GM18520 (cell line): ENCODE measurements around the gene FARP2.
"Not testable (repeated sequence)": the region's sequence is repeated elsewhere in the genome, so short reads cannot be mapped to it uniquely, and the experiment has no call there.

ENCODE experiments used
- ATAC-seq: cut with Tn5 transposase; IDR thresholded peaks from one replicate; pipeline ENCODE4 v1.9.1; 2021; ENCODE audit not compliant: unreplicated experiment

Gene FARP2

DNA sequence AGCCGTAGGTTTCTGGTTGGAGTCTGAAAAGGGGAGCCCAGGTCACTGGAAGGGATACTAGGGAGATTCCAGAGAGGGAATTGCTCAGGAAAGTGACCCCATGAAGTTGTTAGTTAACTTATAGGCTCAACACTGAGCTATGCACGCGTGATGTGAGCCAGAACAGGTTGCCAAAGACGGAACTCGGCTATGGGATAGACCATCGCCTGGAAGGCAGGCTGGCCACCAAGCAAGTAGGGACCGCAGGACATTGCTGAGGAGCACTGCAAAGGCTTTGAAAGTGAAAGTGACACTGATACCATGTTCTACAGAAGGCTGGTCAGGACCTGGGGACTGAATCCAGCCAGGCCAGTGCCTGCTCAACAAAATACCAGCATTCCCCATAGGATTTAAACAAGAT lies 7.3 kb downstream of the FARP2 start:
- no peak for ATAC-seq

DNA sequence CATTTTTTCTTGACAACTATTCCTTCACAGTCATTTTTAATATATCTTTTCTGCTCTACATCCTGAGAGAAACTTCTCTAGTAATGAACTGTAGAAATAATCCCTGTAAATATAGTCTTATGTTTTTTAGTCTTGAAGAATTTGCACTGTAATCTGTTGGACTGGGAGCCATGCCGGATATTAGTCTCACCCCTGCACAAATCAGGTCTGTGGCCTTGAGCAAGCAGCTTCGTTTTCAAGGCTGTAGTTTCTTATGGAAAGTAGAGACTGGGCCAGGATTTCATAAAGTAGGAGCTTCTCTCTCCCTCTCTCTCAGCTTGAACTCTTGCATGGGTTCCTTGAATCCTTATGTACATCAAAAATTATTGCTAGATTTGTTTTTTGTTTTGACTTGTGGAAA lies 8.7 kb downstream of the FARP2 start:
- ATAC-seq, result no peak

DNA sequence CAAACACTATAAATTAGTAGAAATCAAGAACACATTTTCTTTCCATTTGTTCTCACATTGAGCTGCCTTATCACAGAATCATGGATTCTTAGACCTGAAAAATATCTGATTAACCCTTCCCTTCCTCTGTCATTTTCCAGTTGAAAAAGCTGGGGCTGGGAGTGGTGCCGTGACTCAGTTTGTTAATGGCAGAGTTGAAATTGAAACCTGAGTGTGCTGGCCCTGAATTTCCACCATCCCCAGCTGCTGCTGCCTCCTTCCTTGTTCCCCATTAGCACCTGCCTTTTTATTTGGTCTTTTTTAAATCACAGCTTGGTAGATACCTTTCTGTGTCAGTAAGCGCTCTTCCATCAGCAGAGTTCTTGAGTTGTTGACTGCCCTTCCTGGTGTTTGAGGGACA lies 10.6 kb downstream of the FARP2 start:
- ATAC-seq, result no peak

GRCh38 chr2:241368643-241369042 lies 12.6 kb downstream of the FARP2 start:
- no peak for ATAC-seq

- no peak for ATAC-seq
These were observed 16.4 kb downstream of the FARP2 start for GRCh38 chr2:241372361-241372992.

- ATAC-seq, result no peak
These were observed 17.4 kb downstream of the FARP2 start for GRCh38 chr2:241373446-241373845.

DNA sequence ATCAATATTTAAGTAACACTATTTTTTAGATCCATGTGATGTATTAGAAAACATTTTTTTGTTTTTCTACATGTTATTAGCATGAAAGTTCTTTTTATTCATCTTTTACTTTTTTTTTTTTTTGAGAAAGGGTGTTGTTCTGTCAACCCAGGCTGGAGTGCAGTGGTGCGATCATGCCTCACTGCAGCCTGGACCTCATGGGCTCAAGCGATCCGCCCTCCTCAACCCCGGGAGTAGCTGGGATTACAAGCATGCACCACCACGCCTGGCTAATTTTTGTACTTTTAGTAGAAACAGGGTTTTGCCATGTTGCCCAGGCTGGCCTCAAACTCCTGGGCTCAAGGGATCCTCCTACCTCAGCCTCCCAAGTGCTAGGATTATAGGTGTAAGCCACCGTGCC lies 17.8 kb downstream of the FARP2 start:
- ATAC-seq, result not testable (repeated sequence)

GRCh38 chr2:241375300-241375699 lies 19.2 kb downstream of the FARP2 start:
- ATAC-seq, result no peak

DNA sequence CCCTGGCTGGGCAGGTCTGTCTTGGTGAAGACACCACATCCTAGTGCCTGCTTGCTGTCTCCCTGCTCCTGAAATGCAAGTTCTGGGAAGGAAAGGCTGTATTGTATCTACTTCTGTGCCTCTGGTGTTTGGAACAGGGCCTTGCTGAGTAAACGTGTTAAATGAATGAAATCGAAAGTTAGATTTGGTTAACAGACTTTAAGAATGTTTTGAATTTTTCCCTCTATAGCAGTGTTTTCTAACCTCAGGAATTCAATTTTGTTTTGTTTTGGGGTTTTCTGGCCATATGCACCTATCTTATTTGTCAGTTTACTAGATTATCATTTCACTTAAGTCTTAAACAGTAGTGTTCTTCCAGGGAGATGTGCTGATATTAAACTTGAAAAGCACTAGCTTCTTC lies 20.7 kb downstream of the FARP2 start:
- ATAC-seq, result no peak

DNA sequence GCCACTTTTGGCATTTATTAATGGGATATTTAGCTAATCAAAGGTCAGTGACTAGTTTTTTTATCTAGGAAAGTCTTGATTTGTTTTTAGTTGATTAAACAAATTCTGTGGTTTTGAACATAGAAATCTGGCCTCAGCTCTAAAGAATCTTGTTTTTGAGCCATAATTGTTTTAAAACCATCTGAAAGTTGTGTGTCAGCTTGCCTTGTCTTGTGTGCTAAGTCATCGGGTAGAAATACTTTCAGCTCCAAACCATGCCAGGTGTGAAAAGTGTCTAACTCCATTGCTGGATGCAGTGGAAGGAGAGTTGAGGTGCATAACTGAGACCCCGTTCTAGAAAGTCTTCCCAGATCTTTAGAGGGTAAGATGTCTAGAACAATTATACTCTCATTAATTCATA lies 22.7 kb downstream of the FARP2 start:
- ATAC-seq, result no peak

- ATAC-seq, result no peak
These were observed 23.7 kb downstream of the FARP2 start for GRCh38 chr2:241379481-241380480.

- ATAC-seq, result no peak
These were observed 25.8 kb downstream of the FARP2 start for GRCh38 chr2:241381872-241382271.

DNA sequence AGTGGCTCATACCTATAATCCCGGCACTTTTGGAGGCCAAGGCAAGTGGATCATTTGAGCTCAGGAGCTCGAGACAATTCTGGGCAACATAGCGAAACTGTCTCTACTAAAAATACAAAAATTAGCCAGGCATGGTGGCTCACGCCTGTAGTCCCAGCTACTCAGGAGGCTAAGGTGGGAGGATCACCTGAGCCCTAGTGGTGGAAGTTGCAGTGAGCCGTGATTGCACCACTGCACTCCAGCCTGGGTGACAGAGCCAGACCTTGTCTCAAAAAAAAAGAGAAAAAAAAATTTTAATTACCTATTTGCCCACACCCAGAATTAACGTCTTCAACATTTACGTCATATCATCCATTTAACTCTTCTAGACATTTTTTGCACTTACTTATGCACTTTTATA lies 29.4 kb downstream of the FARP2 start:
- not testable (repeated sequence) for ATAC-seq

GRCh38 chr2:241386519-241386918 lies 30.4 kb downstream of the FARP2 start:
- no peak for ATAC-seq

- ATAC-seq, result no peak
These were observed 33.6 kb downstream of the FARP2 start for GRCh38 chr2:241389697-241390096.

GRCh38 chr2:241390301-241391206 lies 34.5 kb downstream of the FARP2 start:
- ATAC-seq, result no peak

DNA sequence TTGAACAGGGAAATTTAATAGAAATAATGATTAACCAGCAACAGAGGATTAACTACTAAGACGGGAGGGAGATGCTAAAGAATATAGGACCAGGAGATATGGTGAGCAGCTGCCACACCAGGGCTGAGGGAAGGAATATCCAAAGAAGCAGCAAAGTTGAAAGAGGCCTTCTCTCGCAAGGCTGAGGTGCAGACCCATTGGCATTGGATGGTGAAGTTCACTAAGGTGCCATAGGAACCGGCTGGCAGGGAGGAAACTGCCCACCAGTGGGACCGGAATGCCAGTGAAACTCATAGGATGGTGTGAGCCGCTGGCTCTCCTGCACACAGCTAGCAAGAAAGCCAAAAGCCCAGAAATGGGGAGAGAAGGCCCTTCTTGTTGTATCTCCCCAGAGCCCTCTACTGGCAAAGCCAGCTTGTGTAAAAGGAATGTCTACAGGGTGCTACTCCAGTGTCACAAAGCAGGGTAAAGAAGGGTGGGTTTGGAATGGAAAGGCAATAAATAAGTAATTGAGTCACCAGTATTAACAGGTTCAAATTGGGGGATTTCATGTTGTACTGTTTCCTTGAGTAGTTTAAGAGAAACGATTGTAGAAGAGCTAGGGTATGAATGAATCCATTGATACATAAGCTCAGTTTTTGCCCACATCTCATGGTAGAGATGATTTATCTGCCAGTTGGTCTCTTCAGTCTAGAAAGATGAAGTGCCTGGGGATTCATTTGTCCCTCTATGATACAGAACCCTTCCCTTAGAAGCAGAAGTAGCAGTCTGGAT lies 36.0 kb downstream of the FARP2 start:
- no peak for ATAC-seq

GRCh38 chr2:241392753-241393152 lies 36.7 kb downstream of the FARP2 start:
- ATAC-seq, result not testable (repeated sequence)

GRCh38 chr2:241393524-241394196 lies 37.6 kb downstream of the FARP2 start:
- ATAC-seq, result no peak

DNA sequence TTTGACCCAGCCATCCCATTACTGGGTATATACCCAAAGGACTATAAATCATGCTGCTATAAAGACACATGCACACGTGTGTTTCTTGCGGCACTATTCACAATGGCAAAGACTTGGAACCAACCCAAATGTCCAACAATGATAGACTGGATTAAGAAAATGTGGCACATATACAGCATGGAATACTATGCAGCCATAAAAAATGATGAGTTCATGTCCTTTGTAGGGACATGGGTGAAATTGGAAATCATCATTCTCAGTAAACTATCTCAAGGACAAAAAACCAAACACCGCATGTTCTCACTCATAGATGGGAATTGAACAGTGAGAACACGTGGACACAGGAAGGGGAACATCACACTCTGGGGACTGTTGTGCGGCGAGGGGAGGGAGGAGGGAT lies 40.7 kb downstream of the FARP2 start:
- ATAC-seq, result not testable (repeated sequence)
